ENCODE results near the gene PRRC2C. TPM values are rescaled to one million over a fixed set of nuclear protein-coding genes. Genes with fewer than 3 reads are reported as not detected.

Gene PRRC2C
- total and polyA plus RNA-seq, 2 experiments from 2014 or later: 70.0 to 83.3 TPM

DNA sequence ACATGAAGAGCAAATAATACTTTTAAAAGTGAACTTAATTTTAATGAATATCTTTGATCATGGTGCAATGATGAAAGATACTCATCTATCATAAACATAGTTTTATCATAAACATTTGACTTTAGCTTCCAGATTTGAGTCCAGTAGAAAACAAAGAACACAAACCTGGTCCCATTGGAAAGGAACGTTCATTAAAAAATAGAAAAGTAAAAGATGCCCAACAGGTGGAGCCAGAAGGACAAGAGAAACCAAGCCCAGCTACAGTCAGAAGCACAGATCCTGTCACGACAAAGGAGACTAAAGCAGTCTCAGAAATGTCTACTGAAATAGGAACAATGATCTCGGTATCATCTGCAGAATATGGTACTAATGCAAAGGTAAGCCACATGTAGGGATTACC is 81.1 kb downstream of the PRRC2C start:
- TF ChIP-seq, protein P1, sequence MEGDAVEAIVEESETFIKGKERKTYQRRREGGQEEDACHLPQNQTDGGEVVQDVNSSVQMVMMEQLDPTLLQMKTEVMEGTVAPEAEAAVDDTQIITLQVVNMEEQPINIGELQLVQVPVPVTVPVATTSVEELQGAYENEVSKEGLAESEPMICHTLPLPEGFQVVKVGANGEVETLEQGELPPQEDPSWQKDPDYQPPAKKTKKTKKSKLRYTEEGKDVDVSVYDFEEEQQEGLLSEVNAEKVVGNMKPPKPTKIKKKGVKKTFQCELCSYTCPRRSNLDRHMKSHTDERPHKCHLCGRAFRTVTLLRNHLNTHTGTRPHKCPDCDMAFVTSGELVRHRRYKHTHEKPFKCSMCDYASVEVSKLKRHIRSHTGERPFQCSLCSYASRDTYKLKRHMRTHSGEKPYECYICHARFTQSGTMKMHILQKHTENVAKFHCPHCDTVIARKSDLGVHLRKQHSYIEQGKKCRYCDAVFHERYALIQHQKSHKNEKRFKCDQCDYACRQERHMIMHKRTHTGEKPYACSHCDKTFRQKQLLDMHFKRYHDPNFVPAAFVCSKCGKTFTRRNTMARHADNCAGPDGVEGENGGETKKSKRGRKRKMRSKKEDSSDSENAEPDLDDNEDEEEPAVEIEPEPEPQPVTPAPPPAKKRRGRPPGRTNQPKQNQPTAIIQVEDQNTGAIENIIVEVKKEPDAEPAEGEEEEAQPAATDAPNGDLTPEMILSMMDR (IDR thresholded peaks at IDR 0.05; ENCODE audit: low read depth, low read length): no peak
- Histone ChIP-seq H3K4me3 (no peak overlapping the region), H3K9me3 (ENCODE audit: low read depth) (no peaks in the 10 kb centered on the region), H3K4me1 (ENCODE audit: low read depth) (peaks cover 2% of the 10 kb centered on the region), H3K27ac (no peak overlapping the region), H3K27me3 (no peaks in the 10 kb centered on the region), H3K36me3 (peaks cover 84% of the 10 kb centered on the region)
- peak in 1 of 2 donors; percentile 5 for DNase-seq (ENCODE audit: low read depth in 1 of 2, low spot score in 1 of 2)

DNA sequence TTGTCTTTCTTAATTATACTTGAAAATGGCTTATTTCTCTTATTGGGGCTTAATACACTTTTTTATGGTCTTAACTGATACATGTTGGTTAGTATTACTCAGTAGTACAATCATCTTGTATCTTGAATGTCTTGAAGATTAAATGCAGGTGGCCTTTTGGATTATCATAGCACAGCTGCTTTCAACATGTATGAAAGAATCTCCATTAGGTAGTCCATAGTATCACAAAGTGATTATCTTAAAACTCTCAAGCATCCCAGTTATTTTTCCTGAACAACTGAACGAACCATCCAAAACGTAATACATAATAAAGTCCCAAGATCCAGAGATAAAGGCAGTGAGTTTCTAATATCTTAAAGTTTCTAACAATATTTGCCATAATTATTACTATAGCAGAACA is 85.0 kb downstream of the PRRC2C start:
- Histone ChIP-seq H3K4me1 (ENCODE audit: low read depth) (peaks cover 2% of the 10 kb centered on the region), H3K9me3 (ENCODE audit: low read depth) (no peaks in the 10 kb centered on the region), H3K27me3 (no peaks in the 10 kb centered on the region), H3K27ac (no peak overlapping the region), H3K4me3 (no peak overlapping the region), H3K36me3 (peaks cover 80% of the 10 kb centered on the region)
- TF ChIP-seq, protein P1 (IDR thresholded peaks at IDR 0.05; ENCODE audit: low read depth, low read length): no peak
- DNase-seq (ENCODE audit: low read depth in 1 of 2, low spot score in 1 of 2): no peak

DNA sequence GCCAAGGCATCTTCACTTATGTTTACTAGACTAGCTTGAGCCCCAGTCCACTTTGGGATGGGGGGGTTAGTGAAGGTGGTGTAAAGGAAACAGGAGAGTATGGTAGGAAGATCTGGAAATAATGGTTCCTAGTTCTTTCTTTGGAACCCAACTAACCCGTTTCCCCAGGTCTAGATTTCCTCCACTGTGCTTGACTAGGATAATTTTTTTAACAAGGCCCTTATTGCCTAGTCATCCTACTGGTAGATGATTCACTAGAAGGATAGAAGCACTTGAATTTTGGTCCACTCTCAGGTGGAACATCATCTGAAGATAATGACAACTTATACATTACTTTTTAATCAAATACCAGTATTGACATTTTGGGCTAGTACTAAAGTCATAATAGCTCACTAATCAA is 90.8 kb downstream of the PRRC2C start:
- Histone ChIP-seq H3K4me3 (no peak overlapping the region), H3K27ac (no peak overlapping the region), H3K36me3 (peaks cover 77% of the 10 kb centered on the region), H3K27me3 (no peaks in the 10 kb centered on the region), H3K9me3 (ENCODE audit: low read depth) (no peaks in the 10 kb centered on the region), H3K4me1 (ENCODE audit: low read depth) (no peaks in the 10 kb centered on the region)
- TF ChIP-seq, protein P1 (IDR thresholded peaks at IDR 0.05; ENCODE audit: low read depth, low read length): no peak
- no peak for DNase-seq (ENCODE audit: low read depth in 1 of 2, low spot score in 1 of 2)

DNA sequence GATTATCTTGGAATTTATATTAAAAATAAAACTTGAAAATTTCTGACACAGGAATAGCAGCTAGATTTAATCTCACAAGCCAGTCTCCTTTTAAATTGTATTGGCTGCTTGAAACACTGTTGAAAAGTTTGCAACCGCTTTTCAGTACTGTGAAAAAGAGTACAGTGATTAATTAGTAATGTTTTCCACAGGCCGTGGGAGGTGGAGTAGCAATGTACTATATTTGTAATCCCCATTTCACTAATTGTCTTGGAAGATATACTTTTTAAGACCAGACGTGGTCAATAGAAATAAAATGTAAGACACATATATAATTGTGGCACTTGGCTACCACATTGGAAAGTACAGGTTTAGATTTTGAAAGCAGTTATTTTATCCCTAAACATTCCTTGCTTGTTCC is 95.9 kb downstream of the PRRC2C start:
- Histone ChIP-seq H3K4me1 (ENCODE audit: low read depth) (no peaks in the 10 kb centered on the region), H3K27me3 (no peaks in the 10 kb centered on the region), H3K9me3 (ENCODE audit: low read depth) (no peaks in the 10 kb centered on the region), H3K36me3 (peaks cover 86% of the 10 kb centered on the region), H3K4me3 (no peak overlapping the region), H3K27ac (no peak overlapping the region)
- TF ChIP-seq, protein P1 (IDR thresholded peaks at IDR 0.05; ENCODE audit: low read depth, low read length): no peak
- DNase-seq (ENCODE audit: low read depth in 1 of 2, low spot score in 1 of 2): no peak

DNA sequence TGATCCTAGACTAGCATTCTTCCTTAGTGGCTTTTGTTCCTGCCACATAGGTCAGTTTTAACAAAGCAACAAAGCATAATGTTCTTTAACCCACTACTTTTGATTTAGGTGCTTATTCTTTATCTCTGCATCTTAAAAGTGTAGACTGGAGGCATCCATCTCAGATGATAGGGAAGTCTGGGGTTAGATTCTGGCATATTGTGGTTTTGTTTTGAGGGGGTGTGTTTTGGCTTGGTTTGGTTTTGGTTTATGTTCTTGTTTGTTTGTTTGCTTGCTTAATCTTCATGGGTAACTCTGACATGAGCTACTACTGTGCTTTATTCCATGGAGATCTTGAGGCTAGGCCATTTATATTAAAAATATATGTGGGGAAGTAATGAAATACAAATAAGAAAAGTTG is 96.4 kb downstream of the PRRC2C start:
- Histone ChIP-seq H3K4me1 (ENCODE audit: low read depth) (no peaks in the 10 kb centered on the region), H3K27ac (no peak overlapping the region), H3K27me3 (no peaks in the 10 kb centered on the region), H3K9me3 (ENCODE audit: low read depth) (no peaks in the 10 kb centered on the region), H3K36me3 (peaks cover 85% of the 10 kb centered on the region), H3K4me3 (no peak overlapping the region)
- DNase-seq (ENCODE audit: low read depth in 1 of 2, low spot score in 1 of 2): no peak
- TF ChIP-seq, protein P1 (IDR thresholded peaks at IDR 0.05; ENCODE audit: low read depth, low read length): no peak

DNA sequence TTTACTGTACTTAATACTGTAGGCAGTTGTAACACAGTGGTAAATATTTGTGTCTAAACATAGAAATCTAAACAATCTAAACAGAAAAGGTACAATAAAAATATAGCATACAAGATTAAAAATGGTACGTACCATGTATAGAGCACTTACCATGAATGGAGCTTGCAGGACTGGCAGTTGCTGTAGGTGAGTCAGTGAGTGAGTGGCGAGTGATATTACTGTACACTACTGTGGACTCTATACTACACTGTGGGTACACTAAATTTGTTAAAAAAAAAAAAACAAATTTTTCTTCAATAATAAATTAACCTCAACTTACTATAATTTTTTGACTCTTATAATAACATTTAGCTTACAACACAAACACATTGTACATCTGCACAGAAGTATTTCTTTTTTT is 97.3 kb downstream of the PRRC2C start:
- no peak for DNase-seq (ENCODE audit: low read depth in 1 of 2, low spot score in 1 of 2)
- no peak overlapping the region for H3K4me3 ChIP-seq
- no peaks in the 10 kb centered on the region for H3K27me3 ChIP-seq
- TF ChIP-seq, protein P1 (IDR thresholded peaks at IDR 0.05; ENCODE audit: low read depth, low read length): no peak
- H3K4me1 ChIP-seq (ENCODE audit: low read depth): no peaks in the 10 kb centered on the region
- peak overlapping the region; percentile 13 for H3K27ac ChIP-seq
- H3K36me3 ChIP-seq: peaks cover 86% of the 10 kb centered on the region
- no peaks in the 10 kb centered on the region for H3K9me3 ChIP-seq (ENCODE audit: low read depth)

Measured in cardiac muscle cell (in vitro differentiated cells and primary cell).